ENCODE measurements around the gene KIF12.
A peak's percentile ranks its signal among the peaks of the same experiment; 100 is the strongest.

KIF12 gene

DNA sequence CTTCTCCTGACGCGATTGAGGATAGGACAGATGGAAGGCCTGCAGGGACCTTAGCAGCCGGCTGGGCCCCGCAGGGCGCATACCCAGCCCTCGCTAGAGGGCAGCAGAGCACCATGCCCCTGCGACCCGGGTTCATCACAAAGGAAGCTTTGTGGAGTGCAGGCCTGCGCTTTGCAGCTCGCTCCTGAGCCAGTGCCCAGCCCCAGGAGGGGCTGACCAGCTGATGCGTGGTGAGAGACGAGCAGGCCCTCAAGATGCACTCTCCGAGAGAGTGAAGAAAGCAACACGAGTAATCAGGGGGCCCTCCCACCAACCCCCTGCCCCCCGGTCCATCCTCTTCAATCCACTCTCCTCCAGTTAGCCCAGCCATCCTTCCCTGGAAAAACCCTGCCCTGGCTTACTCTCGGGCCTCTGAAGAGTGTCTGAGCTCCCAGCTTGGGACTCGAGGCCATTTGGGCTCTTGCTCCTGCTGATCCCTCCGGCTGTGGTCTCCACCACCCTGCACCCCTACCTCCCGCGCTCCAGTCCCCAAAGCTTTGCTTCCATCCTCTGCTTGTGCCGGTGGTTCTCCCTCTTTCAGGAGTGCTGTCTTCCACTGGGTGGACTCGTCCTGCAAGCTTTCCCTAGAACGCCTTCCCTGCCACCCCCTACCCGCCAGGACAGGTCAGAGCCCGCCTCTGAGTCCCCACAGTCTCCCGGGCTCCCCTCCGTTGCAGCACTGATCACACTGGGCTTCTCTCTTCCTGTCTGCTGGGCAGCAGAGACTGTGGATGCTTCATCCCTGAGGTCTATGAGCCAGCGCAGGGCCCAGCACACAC is 9.1 kb upstream of the KIF12 start:
- Mint-ChIP-seq H3K27ac (no peak overlapping the region), H3K36me3 (ENCODE audit: insufficient read depth) (peaks cover 3% of the 10 kb centered on the region), H3K9me3 (no peaks in the 10 kb centered on the region), H3K4me3 (no peak overlapping the region), H3K4me1 (ENCODE audit: low read depth in 2 of 2) (no peaks in the 10 kb centered on the region), H3K27me3 (peaks cover 23 to 25% of the 10 kb centered on the region in 2 donors)
- DNase-seq = peak; percentile 28 to 34 (median 31)
- peak; percentile 46 for ATAC-seq (replicated peaks)

DNA sequence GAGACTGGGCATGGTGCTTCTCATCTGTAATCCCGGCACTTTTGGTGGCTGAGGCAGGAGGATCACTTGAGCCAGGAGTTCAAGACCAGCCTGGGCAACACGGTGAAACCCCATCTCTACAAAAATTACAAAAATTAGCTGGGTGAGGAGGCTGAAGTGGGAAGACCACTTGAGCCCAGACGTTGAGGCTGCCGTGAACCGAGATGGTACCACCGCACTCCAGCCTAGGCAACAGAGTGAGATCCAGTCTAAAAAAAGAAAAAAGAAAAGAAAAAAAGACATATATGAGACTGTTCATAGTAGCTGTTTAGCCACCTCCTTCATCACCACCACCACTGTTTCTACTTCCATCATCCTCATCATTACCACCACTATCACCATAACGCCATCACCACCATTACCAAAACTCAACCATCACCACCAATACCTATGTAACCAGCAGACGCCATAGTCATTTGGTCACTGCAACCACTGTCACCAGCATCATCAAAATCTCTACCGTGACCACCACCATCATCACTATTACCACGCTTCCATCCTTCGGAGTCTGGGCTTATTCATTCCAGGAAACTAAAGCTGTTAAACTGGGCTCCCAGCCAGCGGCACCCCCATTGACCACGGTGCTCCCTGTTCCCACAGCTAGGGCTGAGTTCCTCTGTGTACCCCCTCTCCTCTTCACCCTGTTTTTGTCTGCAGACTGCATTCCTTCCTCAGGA is 8.4 kb upstream of the KIF12 start:
- Mint-ChIP-seq H3K4me1 (ENCODE audit: low read depth in 2 of 2) (no peaks in the 10 kb centered on the region), H3K9me3 (no peaks in the 10 kb centered on the region), H3K36me3 (ENCODE audit: insufficient read depth) (no peaks in the 10 kb centered on the region), H3K27ac (no peak overlapping the region), H3K27me3 (peaks cover 20 to 25% of the 10 kb centered on the region in 2 donors), H3K4me3 (no peak overlapping the region)
- DNase-seq (no peak), ATAC-seq (replicated peaks) (no peak)

DNA sequence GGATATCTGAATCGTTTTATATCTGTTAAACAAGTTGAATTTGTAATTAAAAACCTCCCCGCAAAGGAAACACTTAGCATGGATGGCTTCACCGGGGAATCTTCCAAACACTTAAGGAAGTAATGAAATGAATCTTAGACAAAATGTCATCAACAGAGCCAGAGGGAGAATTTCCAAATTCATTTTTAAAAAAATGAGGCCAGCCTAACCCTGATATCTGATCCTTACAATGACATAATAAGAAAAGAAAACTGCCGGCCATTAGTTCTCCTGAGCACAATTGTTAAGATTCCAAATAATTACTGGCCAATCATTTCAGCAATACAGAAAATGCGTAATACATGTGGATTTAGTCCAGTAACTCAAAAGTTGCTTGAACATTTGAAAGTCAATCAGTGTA is 6.1 kb upstream of the KIF12 start:
- no peaks in the 10 kb centered on the region for H3K36me3 Mint-ChIP-seq (ENCODE audit: insufficient read depth)
- H3K27ac Mint-ChIP-seq = no peak overlapping the region
- H3K27me3 Mint-ChIP-seq = peaks cover 12 to 35% of the 10 kb centered on the region in 2 donors
- H3K4me1 Mint-ChIP-seq (ENCODE audit: low read depth in 2 of 2) = no peaks in the 10 kb centered on the region
- H3K4me3 Mint-ChIP-seq = no peak overlapping the region
- ATAC-seq (replicated peaks) = no peak
- peaks cover 0 to 8% of the 10 kb centered on the region in 2 donors for H3K9me3 Mint-ChIP-seq
- no peak for DNase-seq

DNA sequence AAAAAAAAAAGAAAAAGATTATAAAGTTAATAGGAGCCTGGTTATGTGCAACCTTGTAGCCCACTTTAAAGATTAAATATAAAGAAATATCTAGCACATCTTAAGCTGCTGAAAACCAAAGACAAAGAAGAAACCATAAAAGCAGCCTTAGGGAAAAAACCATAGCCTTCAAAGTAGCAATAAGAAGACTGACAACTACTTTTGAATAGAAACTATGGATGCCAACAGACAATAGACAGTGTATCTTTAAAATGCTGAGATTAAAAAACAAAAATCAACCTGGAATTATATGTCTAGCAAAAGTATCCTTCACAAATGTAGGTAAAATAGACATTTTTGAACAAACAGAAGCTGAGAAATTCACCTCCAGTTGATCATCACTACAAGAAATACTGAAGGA is 3.4 kb upstream of the KIF12 start:
- DNase-seq = no peak
- H3K27me3 Mint-ChIP-seq = peaks cover 21 to 43% of the 10 kb centered on the region in 2 donors
- H3K4me1 Mint-ChIP-seq (ENCODE audit: low read depth in 2 of 2) = peaks cover 2 to 3% of the 10 kb centered on the region in 2 donors
- H3K36me3 Mint-ChIP-seq (ENCODE audit: insufficient read depth) = no peaks in the 10 kb centered on the region
- no peak for ATAC-seq (replicated peaks)
- H3K4me3 Mint-ChIP-seq = no peak overlapping the region
- peaks cover 0 to 8% of the 10 kb centered on the region in 2 donors for H3K9me3 Mint-ChIP-seq
- H3K27ac Mint-ChIP-seq = no peak overlapping the region

DNA sequence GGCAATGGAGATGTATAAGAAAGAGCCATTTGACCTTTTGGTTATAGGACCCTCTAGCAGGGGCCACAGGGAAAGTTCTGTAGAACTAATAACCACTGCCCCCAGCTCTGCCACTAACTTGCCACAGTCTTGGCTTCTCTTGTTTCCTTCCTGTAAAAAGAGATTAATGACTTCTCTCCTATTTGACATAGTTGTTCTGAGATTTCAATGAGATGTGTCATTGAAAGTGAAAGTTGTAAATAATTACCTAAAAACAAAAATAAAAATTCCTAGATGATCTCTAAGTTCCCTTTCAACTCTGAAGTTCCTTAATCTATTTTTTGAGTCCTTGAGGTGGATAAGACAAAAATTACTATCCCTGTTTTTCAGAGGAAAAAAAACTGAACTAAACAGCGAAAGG is 1.4 kb upstream of the KIF12 start:
- peaks cover 8 to 11% of the 10 kb centered on the region in 2 donors for H3K4me1 Mint-ChIP-seq (ENCODE audit: low read depth in 2 of 2)
- no peak overlapping the region for H3K4me3 Mint-ChIP-seq
- ATAC-seq (replicated peaks) (no peak), DNase-seq (no peak)
- H3K27ac Mint-ChIP-seq = no peak overlapping the region
- H3K36me3 Mint-ChIP-seq (ENCODE audit: insufficient read depth) = no peaks in the 10 kb centered on the region
- H3K9me3 Mint-ChIP-seq = peaks cover 0 to 8% of the 10 kb centered on the region in 2 donors
- peaks cover 40 to 63% of the 10 kb centered on the region in 2 donors for H3K27me3 Mint-ChIP-seq

DNA sequence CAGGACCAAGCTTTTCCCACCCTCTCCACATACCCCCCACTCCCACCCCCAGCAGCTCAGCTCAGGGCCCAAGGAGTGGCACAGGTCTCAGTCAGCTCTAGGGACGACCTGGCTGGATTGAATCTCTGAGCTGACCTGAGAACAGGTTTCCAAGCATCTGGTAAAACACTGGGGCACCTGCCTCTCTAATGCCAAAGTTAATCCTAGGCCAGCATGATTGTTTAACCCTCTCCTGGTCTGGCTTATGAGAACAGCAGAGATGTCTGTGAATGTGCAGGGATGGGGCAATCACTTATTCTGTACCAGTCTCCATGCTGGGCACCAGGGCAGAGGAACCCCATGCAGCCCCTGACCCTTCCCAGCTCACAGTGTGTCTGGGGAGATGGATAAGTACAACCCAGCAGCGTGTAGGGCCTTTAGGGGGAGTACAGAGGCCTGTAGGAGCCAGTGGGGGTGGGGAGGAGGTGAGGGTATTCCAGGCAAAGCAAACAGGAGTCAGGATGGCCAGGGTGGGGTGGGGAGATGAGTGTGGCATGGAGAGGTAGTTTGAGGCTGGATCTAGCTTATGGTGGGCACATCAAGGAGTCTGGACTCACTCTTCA is 678 bp upstream of the KIF12 start:
- peak overlapping the region in 1 of 2 donors; percentile 63 for H3K4me3 Mint-ChIP-seq
- ATAC-seq (replicated peaks) (no peak), DNase-seq (no peak)
- no peak overlapping the region for H3K27ac Mint-ChIP-seq
- H3K27me3 Mint-ChIP-seq = peaks cover 45 to 71% of the 10 kb centered on the region in 2 donors
- H3K36me3 Mint-ChIP-seq (ENCODE audit: insufficient read depth) = no peaks in the 10 kb centered on the region
- peaks cover 0 to 8% of the 10 kb centered on the region in 2 donors for H3K9me3 Mint-ChIP-seq
- H3K4me1 Mint-ChIP-seq (ENCODE audit: low read depth in 2 of 2) = peaks cover 8 to 11% of the 10 kb centered on the region in 2 donors

DNA sequence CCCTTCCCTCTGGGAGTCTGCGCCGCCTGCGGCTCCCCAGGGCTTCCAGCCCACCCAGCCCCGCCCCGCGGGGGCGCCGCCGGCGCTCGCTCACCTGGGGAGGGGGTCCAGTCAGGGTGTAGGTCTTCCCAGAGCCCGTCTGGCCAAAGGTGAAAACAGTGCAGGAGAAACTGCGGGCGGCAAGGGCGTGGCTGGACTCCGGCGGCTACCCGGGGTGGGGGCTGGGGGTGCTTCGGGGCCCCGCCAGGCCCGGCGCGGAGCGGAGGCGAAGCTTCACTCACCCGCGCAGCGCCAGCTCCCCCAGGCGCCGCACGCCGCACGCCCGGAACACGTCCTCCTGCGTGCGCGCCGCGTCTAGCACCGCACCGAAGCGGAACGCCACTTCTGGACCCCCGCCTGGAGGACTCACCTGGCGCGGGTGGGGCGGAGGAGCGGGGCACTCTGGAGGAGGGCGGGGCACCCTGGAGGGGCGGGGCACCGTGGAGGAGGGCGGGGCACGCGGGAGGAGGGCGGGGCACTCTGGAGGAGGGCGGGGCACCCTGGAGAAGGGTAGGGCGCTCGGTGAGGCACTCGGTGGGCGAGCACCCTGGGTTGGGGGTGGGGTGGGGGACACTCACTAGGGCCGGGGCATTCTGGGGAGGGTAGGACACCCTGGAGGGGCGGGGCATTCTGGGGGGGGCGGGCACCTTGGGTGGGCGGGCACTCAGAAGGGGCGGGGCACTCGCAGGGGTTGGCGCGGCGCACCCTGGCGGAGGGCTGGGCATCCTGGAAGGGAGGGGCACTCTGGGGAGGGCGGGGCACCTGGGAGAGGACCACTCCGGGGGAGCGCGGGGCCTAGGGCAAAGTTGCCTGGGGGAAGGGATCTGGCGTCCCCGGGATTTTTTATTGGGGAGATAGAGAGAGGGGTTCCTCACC is 814 bp downstream of the KIF12 start:
- Mint-ChIP-seq H3K4me1 (ENCODE audit: low read depth in 2 of 2) (peaks cover 8 to 11% of the 10 kb centered on the region in 2 donors), H3K27me3 (peaks cover 55 to 82% of the 10 kb centered on the region in 2 donors), H3K36me3 (ENCODE audit: insufficient read depth) (no peaks in the 10 kb centered on the region), H3K4me3 (peak overlapping the region; percentile 44 to 68), H3K9me3 (peaks cover 0 to 8% of the 10 kb centered on the region in 2 donors), H3K27ac (peak overlapping the region in 1 of 2 donors; percentile 51)
- peak; percentile 49 for ATAC-seq (replicated peaks)
- no peak for DNase-seq

DNA sequence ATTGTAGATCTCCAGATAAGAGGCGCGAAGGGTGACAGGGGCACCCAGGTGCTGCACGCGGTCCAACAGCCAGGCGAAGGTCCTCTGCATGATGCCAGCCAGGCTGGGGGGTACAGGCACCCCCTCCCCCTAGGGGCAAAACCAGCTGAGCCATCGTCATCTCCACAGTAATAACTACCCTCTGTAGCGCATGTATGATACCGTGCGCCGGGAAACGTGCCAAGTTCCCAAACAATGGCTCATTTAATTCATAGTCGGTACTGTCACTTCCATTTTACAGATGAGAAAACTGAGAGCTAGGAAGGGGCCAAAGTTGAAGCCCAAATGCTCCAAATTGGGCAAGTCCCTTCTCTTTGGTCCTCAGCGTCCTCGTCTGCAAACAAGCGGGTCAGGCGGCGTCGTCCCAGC is 1.5 kb downstream of the KIF12 start:
- peaks cover 58 to 82% of the 10 kb centered on the region in 2 donors for H3K27me3 Mint-ChIP-seq
- peaks cover 8 to 11% of the 10 kb centered on the region in 2 donors for H3K4me1 Mint-ChIP-seq (ENCODE audit: low read depth in 2 of 2)
- H3K27ac Mint-ChIP-seq = peak overlapping the region in 1 of 2 donors; percentile 51
- DNase-seq = no peak
- peaks cover 0 to 8% of the 10 kb centered on the region in 2 donors for H3K9me3 Mint-ChIP-seq
- H3K4me3 Mint-ChIP-seq = peak overlapping the region; percentile 44 to 68
- no peak for ATAC-seq (replicated peaks)
- no peaks in the 10 kb centered on the region for H3K36me3 Mint-ChIP-seq (ENCODE audit: insufficient read depth)

DNA sequence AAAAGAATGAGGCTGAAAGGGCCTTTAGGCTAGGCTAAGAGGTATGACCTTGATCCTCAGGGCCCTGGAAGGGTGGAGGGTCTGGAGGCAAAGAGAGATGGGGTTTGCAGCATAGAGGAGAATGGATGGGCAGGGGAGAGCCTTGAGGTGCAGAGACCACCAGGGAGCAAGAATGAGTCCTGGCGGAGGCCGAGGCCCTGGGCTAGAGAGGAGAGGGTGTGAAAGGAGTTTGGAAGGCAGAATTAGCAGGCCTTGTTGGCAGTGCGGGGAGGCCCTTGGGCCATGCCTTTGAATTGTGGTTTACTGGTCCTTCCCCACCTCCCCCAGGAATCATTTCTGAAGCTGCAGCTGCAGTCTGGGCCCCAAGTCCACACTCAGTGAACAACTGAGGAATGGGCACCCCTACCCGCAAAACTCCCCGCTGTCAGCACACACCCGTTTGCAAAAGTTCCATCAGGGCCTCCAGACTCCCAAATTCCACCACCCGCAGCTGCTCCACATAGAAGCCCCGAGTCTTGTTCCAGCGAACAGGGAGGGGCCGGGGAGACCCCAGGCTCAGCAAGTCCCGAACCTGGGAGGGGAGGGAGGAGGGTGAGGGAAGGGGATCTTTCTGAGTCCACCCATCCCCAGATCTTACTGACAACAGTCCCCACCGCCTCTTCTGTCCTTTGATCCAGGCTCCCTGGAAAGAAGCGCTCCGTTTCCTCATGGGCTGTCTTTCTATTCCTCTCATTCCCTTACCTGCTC is 2.1 kb downstream of the KIF12 start:
- peaks cover 0 to 6% of the 10 kb centered on the region in 2 donors for H3K9me3 Mint-ChIP-seq
- H3K27me3 Mint-ChIP-seq = peaks cover 57 to 81% of the 10 kb centered on the region in 2 donors
- H3K27ac Mint-ChIP-seq = peak overlapping the region in 1 of 2 donors; percentile 11

DNA sequence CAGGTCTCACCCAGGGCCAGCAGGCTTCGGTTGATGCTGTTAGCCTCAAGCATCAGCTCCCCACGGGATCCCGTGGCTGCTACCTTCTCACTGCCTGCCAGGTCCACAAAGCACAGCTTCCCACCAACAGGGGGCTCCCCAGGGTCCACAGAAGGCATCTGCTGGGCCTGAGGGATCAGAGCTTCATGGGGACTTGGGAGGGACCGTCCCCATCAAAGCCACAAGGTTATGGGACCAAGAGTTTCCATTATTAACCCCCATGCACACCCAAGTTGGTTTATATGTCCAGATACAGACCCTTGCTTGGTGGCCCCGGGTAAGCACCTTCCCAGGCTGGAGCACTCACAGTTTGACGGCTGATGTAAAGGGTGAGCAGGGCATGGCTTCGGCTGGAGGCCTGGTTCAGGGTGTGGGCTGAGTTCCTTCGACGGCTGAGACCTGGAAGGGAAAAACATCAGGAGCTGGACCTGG is 3.0 kb downstream of the KIF12 start:
- Mint-ChIP-seq H3K27me3 (peaks cover 51 to 84% of the 10 kb centered on the region in 2 donors), H3K36me3 (ENCODE audit: insufficient read depth) (no peaks in the 10 kb centered on the region), H3K4me3 (no peak overlapping the region), H3K9me3 (no peaks in the 10 kb centered on the region), H3K27ac (no peak overlapping the region), H3K4me1 (ENCODE audit: low read depth in 2 of 2) (peaks cover 8 to 11% of the 10 kb centered on the region in 2 donors)
- no peak for ATAC-seq (replicated peaks)
- no peak for DNase-seq

More for the DNA sequence above, 2.1 kb downstream of the KIF12 start:
- Mint-ChIP-seq H3K4me1 (ENCODE audit: low read depth in 2 of 2) (peaks cover 8 to 11% of the 10 kb centered on the region in 2 donors), H3K36me3 (ENCODE audit: insufficient read depth) (no peaks in the 10 kb centered on the region), H3K4me3 (peak overlapping the region; percentile 11 to 68)
- no peak for DNase-seq
- ATAC-seq (replicated peaks) = no peak

DNA sequence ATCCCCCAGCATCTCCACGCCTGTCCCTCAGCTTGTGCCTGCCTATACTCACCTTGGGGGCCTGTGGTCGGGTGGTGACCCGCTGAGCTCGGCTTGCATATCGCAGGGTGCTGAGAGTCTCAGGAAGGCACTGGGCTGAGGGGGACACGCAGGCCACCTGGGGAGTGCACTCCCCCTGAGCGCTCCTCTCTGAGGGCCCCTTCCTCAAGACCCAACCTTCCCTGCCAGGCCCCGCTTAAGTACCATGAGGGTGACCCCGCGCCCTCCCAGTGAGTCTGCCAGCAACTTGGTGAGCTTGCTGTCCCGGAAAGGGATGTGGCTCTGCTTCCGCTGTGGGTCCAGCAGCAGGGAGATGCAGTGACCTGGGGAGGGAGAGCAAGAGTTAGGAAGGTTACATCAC is 4.1 kb downstream of the KIF12 start:
- Mint-ChIP-seq H3K27me3 (peaks cover 57 to 91% of the 10 kb centered on the region in 2 donors), H3K4me3 (no peak overlapping the region), H3K9me3 (no peaks in the 10 kb centered on the region), H3K4me1 (ENCODE audit: low read depth in 2 of 2) (peaks cover 8 to 11% of the 10 kb centered on the region in 2 donors), H3K27ac (no peak overlapping the region), H3K36me3 (ENCODE audit: insufficient read depth) (no peaks in the 10 kb centered on the region)
- DNase-seq (no peak), ATAC-seq (replicated peaks) (no peak)

All from effector memory CD8-positive, alpha-beta T cell (primary cell).